ENCODE measurements around the gene MBNL1.

MBNL1 gene

GRCh38 chr3:152398495-152398894 is 129.8 kb downstream of the MBNL1 start:
- DNase-seq (ENCODE audit: low read depth) = no peak
- no peaks in the 10 kb centered on the region for H3K9me3 ChIP-seq (ENCODE audit: control insufficient read depth, low read length)
- H3K4me1 ChIP-seq (ENCODE audit: control insufficient read depth, insufficient read depth, low read length) = peaks cover 60% of the 10 kb centered on the region
- H3K36me3 ChIP-seq (ENCODE audit: control insufficient read depth, insufficient read depth, low read length, severe bottlenecking) = peaks cover 7% of the 10 kb centered on the region
- no peak overlapping the region for H3K4me3 ChIP-seq (ENCODE audit: low read length)
- H3K9ac ChIP-seq (ENCODE audit: low read length) = no peak overlapping the region
- no peaks in the 10 kb centered on the region for H3K27me3 ChIP-seq (replicated peaks; ENCODE audit: control insufficient read depth, insufficient read depth, low read length)

GRCh38 chr3:152399374-152399773 is 130.6 kb downstream of the MBNL1 start:
- peak; percentile 62 for DNase-seq (ENCODE audit: low read depth)
- Histone ChIP-seq H3K9me3 (ENCODE audit: control insufficient read depth, low read length) (no peaks in the 10 kb centered on the region), H3K27me3 (replicated peaks; ENCODE audit: control insufficient read depth, insufficient read depth, low read length) (no peaks in the 10 kb centered on the region), H3K4me3 (ENCODE audit: low read length) (no peak overlapping the region), H3K4me1 (ENCODE audit: control insufficient read depth, insufficient read depth, low read length) (peaks cover 68% of the 10 kb centered on the region), H3K36me3 (ENCODE audit: control insufficient read depth, insufficient read depth, low read length, severe bottlenecking) (peaks cover 7% of the 10 kb centered on the region), H3K9ac (ENCODE audit: low read length) (no peak overlapping the region)

GRCh38 chr3:152400887-152401286 is 132.2 kb downstream of the MBNL1 start:
- peak; percentile 49 for DNase-seq (ENCODE audit: low read depth)
- H3K4me3 ChIP-seq (ENCODE audit: low read length) = no peak overlapping the region
- H3K36me3 ChIP-seq (ENCODE audit: control insufficient read depth, insufficient read depth, low read length, severe bottlenecking) = peaks cover under 1% of the 10 kb centered on the region
- no peaks in the 10 kb centered on the region for H3K9me3 ChIP-seq (ENCODE audit: control insufficient read depth, low read length)
- no peaks in the 10 kb centered on the region for H3K27me3 ChIP-seq (replicated peaks; ENCODE audit: control insufficient read depth, insufficient read depth, low read length)
- H3K4me1 ChIP-seq (ENCODE audit: control insufficient read depth, insufficient read depth, low read length) = peaks cover 80% of the 10 kb centered on the region
- H3K9ac ChIP-seq (ENCODE audit: low read length) = no peak overlapping the region

GRCh38 chr3:152402695-152403451 is 134.1 kb downstream of the MBNL1 start:
- DNase-seq (ENCODE audit: low read depth) = no peak
- H3K9me3 ChIP-seq (ENCODE audit: control insufficient read depth, low read length) = no peaks in the 10 kb centered on the region

GRCh38 chr3:152403632-152404066 is 134.9 kb downstream of the MBNL1 start:
- DNase-seq (ENCODE audit: low read depth) = no peak
- H3K36me3 ChIP-seq (ENCODE audit: control insufficient read depth, insufficient read depth, low read length, severe bottlenecking) = no peaks in the 10 kb centered on the region

More at GRCh38 chr3:152402695-152403451, 134.1 kb downstream of the MBNL1 start:
- no peaks in the 10 kb centered on the region for H3K27me3 ChIP-seq (replicated peaks; ENCODE audit: control insufficient read depth, insufficient read depth, low read length)
- no peaks in the 10 kb centered on the region for H3K36me3 ChIP-seq (ENCODE audit: control insufficient read depth, insufficient read depth, low read length, severe bottlenecking)
- H3K4me3 ChIP-seq (ENCODE audit: low read length) = no peak overlapping the region
- H3K9ac ChIP-seq (ENCODE audit: low read length) = no peak overlapping the region
- H3K4me1 ChIP-seq (ENCODE audit: control insufficient read depth, insufficient read depth, low read length) = peaks cover 80% of the 10 kb centered on the region

GRCh38 chr3:152404976-152405375 is 136.2 kb downstream of the MBNL1 start:
- Histone ChIP-seq H3K36me3 (ENCODE audit: control insufficient read depth, insufficient read depth, low read length, severe bottlenecking) (no peaks in the 10 kb centered on the region), H3K9me3 (ENCODE audit: control insufficient read depth, low read length) (no peaks in the 10 kb centered on the region), H3K4me1 (ENCODE audit: control insufficient read depth, insufficient read depth, low read length) (peaks cover 65% of the 10 kb centered on the region), H3K9ac (ENCODE audit: low read length) (no peak overlapping the region), H3K4me3 (ENCODE audit: low read length) (no peak overlapping the region), H3K27me3 (replicated peaks; ENCODE audit: control insufficient read depth, insufficient read depth, low read length) (no peaks in the 10 kb centered on the region)
- no peak for DNase-seq (ENCODE audit: low read depth)

More at GRCh38 chr3:152403632-152404066, 134.9 kb downstream of the MBNL1 start:
- Histone ChIP-seq H3K27me3 (replicated peaks; ENCODE audit: control insufficient read depth, insufficient read depth, low read length) (no peaks in the 10 kb centered on the region), H3K4me1 (ENCODE audit: control insufficient read depth, insufficient read depth, low read length) (peaks cover 72% of the 10 kb centered on the region), H3K9me3 (ENCODE audit: control insufficient read depth, low read length) (no peaks in the 10 kb centered on the region), H3K4me3 (ENCODE audit: low read length) (no peak overlapping the region), H3K9ac (ENCODE audit: low read length) (no peak overlapping the region)

- no peaks in the 10 kb centered on the region for H3K27me3 ChIP-seq (replicated peaks; ENCODE audit: control insufficient read depth, insufficient read depth, low read length)
- peak; percentile 89 for DNase-seq (ENCODE audit: low read depth)
- H3K9me3 ChIP-seq (ENCODE audit: control insufficient read depth, low read length) = no peaks in the 10 kb centered on the region
- H3K4me1 ChIP-seq (ENCODE audit: control insufficient read depth, insufficient read depth, low read length) = peaks cover 54% of the 10 kb centered on the region
- H3K9ac ChIP-seq (ENCODE audit: low read length) = peak overlapping the region; percentile 71
- H3K36me3 ChIP-seq (ENCODE audit: control insufficient read depth, insufficient read depth, low read length, severe bottlenecking) = no peaks in the 10 kb centered on the region
- H3K4me3 ChIP-seq (ENCODE audit: low read length) = peak overlapping the region; percentile 81
Measured at GRCh38 chr3:152405915-152406802, 137.4 kb downstream of the MBNL1 start.

GRCh38 chr3:152413240-152413639 is 144.5 kb downstream of the MBNL1 start:
- Histone ChIP-seq H3K4me1 (ENCODE audit: control insufficient read depth, insufficient read depth, low read length) (peaks cover 11% of the 10 kb centered on the region), H3K9ac (ENCODE audit: low read length) (no peak overlapping the region), H3K36me3 (ENCODE audit: control insufficient read depth, insufficient read depth, low read length, severe bottlenecking) (peaks cover 24% of the 10 kb centered on the region), H3K9me3 (ENCODE audit: control insufficient read depth, low read length) (no peaks in the 10 kb centered on the region), H3K4me3 (ENCODE audit: low read length) (no peak overlapping the region), H3K27me3 (replicated peaks; ENCODE audit: control insufficient read depth, insufficient read depth, low read length) (no peaks in the 10 kb centered on the region)
- no peak for DNase-seq (ENCODE audit: low read depth)

GRCh38 chr3:152416808-152417580 is 148.3 kb downstream of the MBNL1 start:
- no peak for DNase-seq (ENCODE audit: low read depth)
- peaks cover 54% of the 10 kb centered on the region for H3K36me3 ChIP-seq (ENCODE audit: control insufficient read depth, insufficient read depth, low read length, severe bottlenecking)
- H3K9me3 ChIP-seq (ENCODE audit: control insufficient read depth, low read length) = no peaks in the 10 kb centered on the region
- no peak overlapping the region for H3K4me3 ChIP-seq (ENCODE audit: low read length)
- H3K9ac ChIP-seq (ENCODE audit: low read length) = no peak overlapping the region
- peaks cover 4% of the 10 kb centered on the region for H3K4me1 ChIP-seq (ENCODE audit: control insufficient read depth, insufficient read depth, low read length)
- H3K27me3 ChIP-seq (replicated peaks; ENCODE audit: control insufficient read depth, insufficient read depth, low read length) = no peaks in the 10 kb centered on the region

GRCh38 chr3:152419748-152420147 is 151.0 kb downstream of the MBNL1 start:
- no peak for DNase-seq (ENCODE audit: low read depth)
- peaks cover 4% of the 10 kb centered on the region for H3K4me1 ChIP-seq (ENCODE audit: control insufficient read depth, insufficient read depth, low read length)
- peaks cover 62% of the 10 kb centered on the region for H3K36me3 ChIP-seq (ENCODE audit: control insufficient read depth, insufficient read depth, low read length, severe bottlenecking)
- H3K9ac ChIP-seq (ENCODE audit: low read length) = no peak overlapping the region
- H3K27me3 ChIP-seq (replicated peaks; ENCODE audit: control insufficient read depth, insufficient read depth, low read length) = no peaks in the 10 kb centered on the region
- no peaks in the 10 kb centered on the region for H3K9me3 ChIP-seq (ENCODE audit: control insufficient read depth, low read length)
- no peak overlapping the region for H3K4me3 ChIP-seq (ENCODE audit: low read length)

GRCh38 chr3:152421162-152421561 is 152.4 kb downstream of the MBNL1 start:
- peaks cover 48% of the 10 kb centered on the region for H3K36me3 ChIP-seq (ENCODE audit: control insufficient read depth, insufficient read depth, low read length, severe bottlenecking)

More at GRCh38 chr3:152421162-152421561, 152.4 kb downstream of the MBNL1 start:
- H3K4me1 ChIP-seq (ENCODE audit: control insufficient read depth, insufficient read depth, low read length) = peaks cover 4% of the 10 kb centered on the region
- no peak for DNase-seq (ENCODE audit: low read depth)
- H3K27me3 ChIP-seq (replicated peaks; ENCODE audit: control insufficient read depth, insufficient read depth, low read length) = no peaks in the 10 kb centered on the region
- H3K9me3 ChIP-seq (ENCODE audit: control insufficient read depth, low read length) = no peaks in the 10 kb centered on the region
- H3K9ac ChIP-seq (ENCODE audit: low read length) = no peak overlapping the region
- no peak overlapping the region for H3K4me3 ChIP-seq (ENCODE audit: low read length)

Data from adipocyte (in vitro differentiated cells).